HepG2 (cell line): ENCODE data around the gene FGD2.

ENCODE experiments used
- ATF3 ChIP-seq: sonication (generic); formaldehyde crosslinking; IDR thresholded peaks from 2 replicates; pipeline ENCODE4 v1.4.0; 2020; ENCODE audit warnings: missing genetic modification reagents
- CTCF ChIP-seq: sonication (generic); formaldehyde crosslinking; IDR thresholded peaks from 2 replicates; pipeline ENCODE4 v1.5.0; 2020; ENCODE audit warnings: mild to moderate bottlenecking, missing genetic modification reagents, moderate library complexity
- HBP1 ChIP-seq: IDR thresholded peaks from 2 replicates; pipeline ENCODE4 v1.6.1; 2016; ENCODE audit warnings: low read depth, control low read depth
- JUN ChIP-seq: sonication (generic); formaldehyde crosslinking; IDR thresholded peaks from 2 replicates; pipeline ENCODE4 v1.4.0; 2020; ENCODE audit warnings: mild to moderate bottlenecking, missing genetic modification reagents
- KDM1A ChIP-seq: IDR thresholded peaks from 2 replicates; pipeline ENCODE4 v1.6.1; 2016; ENCODE audit warnings: missing compliant biosample characterization
- MBNL3 ChIP-seq: fragments of 250-450 bp; sonication (Bioruptor Pico); conservative IDR thresholded peaks from 2 replicates; pipeline ENCODE4 v1.8.0; 2022; ENCODE audit warnings: mild to moderate bottlenecking, inconsistent platforms
- MLX ChIP-seq: IDR thresholded peaks from 2 replicates; pipeline ENCODE4 v1.6.1; 2016
- NBN ChIP-seq: fragments of 450-650 bp; conservative IDR thresholded peaks from 2 replicates; pipeline ENCODE4 v1.6.1; 2017
- NFE2L1 ChIP-seq: sonication (generic); formaldehyde crosslinking; IDR thresholded peaks from 2 replicates; pipeline ENCODE4 v1.4.0; 2020; ENCODE audit warnings: missing genetic modification reagents, mild to moderate bottlenecking, borderline replicate concordance
- ZNF570 ChIP-seq: sonication (generic); formaldehyde crosslinking; IDR thresholded peaks from 2 replicates; pipeline ENCODE4 v1.4.0; 2020; ENCODE audit warnings: mild to moderate bottlenecking, missing genetic modification reagents, borderline replicate concordance

- TF ChIP-seq NBN, result no peak
- no peak for TF ChIP-seq NFE2L1 (CRISPR knock-in tag)
- no peak for TF ChIP-seq ATF3 (CRISPR knock-in tag)
- no peak for TF ChIP-seq KDM1A (CRISPR knock-in tag)
- no peak for TF ChIP-seq MBNL3 (CRISPR knock-in tag)
- no peak for TF ChIP-seq HBP1 (CRISPR knock-in tag)
- no peak for TF ChIP-seq JUN
- TF ChIP-seq CTCF (CRISPR knock-in tag), result no peak
- TF ChIP-seq MLX (CRISPR knock-in tag), result no peak
- no peak for TF ChIP-seq ZNF570 (CRISPR knock-in tag)
These were observed 6.4 kb downstream of the FGD2 start for GRCh38 chr6:37011656-37012378.
